Fibroblast of lung (primary cell): ENCODE results near the gene EML3. TPM values are rescaled to one million over a fixed set of nuclear protein-coding genes. Genes with fewer than 3 reads are reported as not detected.

Experiments
- polyA plus RNA-seq, 2 donors: library from polyadenylated mRNA; depleted of rRNA in 1 of 2; stranded (reverse) in 1 of 2; unstranded in 1 of 2; fragments of >200 nt; gene quantifications; 2 replicates each; pipeline ENCODE4 v1.2.1, GENCODE V29; 2011 to 2012; ENCODE audit warnings: missing spikeins in 1 of 2
- total RNA-seq: library from RNA; depleted of rRNA; stranded (reverse); fragments of >200 nt; gene quantifications from 2 replicates; pipeline ENCODE4 v1.2.1, GENCODE V29; 2014

EML3 gene
- total and polyA plus RNA-seq, 2 donors (not counting 1 experiment from before 2014, with no cell fraction given) = 20.5 to 22.6 TPM

Other genes starting within 250 kb of the EML3 start
- not detected in 2 replicates for gene SCGB1A1, start 193.7 kb downstream of the EML3 start, total RNA-seq
- not detected in 2 replicates for gene SCGB1A1, start 193.7 kb downstream of the EML3 start, polyA plus RNA-seq
- gene AHNAK, start 66.0 kb downstream of the EML3 start, total RNA-seq = 396 and 762 TPM in 2 replicates
- gene AHNAK, start 66.0 kb downstream of the EML3 start, polyA plus RNA-seq = 209 and 220 TPM in 2 replicates
- 1,405 and 1,825 TPM in 2 replicates for gene EEF1G, start 38.9 kb downstream of the EML3 start, total RNA-seq
- gene EEF1G, start 38.9 kb downstream of the EML3 start, polyA plus RNA-seq = 1,308 and 1,333 TPM in 2 replicates
- 6.9 and 7.8 TPM in 2 replicates for gene TUT1, start 21.3 kb downstream of the EML3 start, total RNA-seq
- 5.5 and 6.8 TPM in 2 replicates for gene TUT1, start 21.3 kb downstream of the EML3 start, polyA plus RNA-seq
- 117 and 124 TPM in 2 replicates for gene MTA2, start 10.9 kb downstream of the EML3 start, total RNA-seq
- 31.4 and 33.6 TPM in 2 replicates for gene MTA2, start 10.9 kb downstream of the EML3 start, polyA plus RNA-seq
- gene ROM1, start 482 bp upstream of the EML3 start, total RNA-seq = 8.5 and 9.9 TPM in 2 replicates
- 1.7 and 3.0 TPM in 2 replicates for gene ROM1, start 482 bp upstream of the EML3 start, polyA plus RNA-seq
- gene B3GAT3, start 9.2 kb upstream of the EML3 start, total RNA-seq = 29.1 and 30.8 TPM in 2 replicates
- gene B3GAT3, start 9.2 kb upstream of the EML3 start, polyA plus RNA-seq = 15.9 and 17.6 TPM in 2 replicates
- gene GANAB, start 33.8 kb upstream of the EML3 start, total RNA-seq = 167 and 279 TPM in 2 replicates
- 328 and 368 TPM in 2 replicates for gene GANAB, start 33.8 kb upstream of the EML3 start, polyA plus RNA-seq
- gene INTS5, start 40.5 kb upstream of the EML3 start, total RNA-seq = 16.4 and 16.7 TPM in 2 replicates
- 9.4 and 13.2 TPM in 2 replicates for gene INTS5, start 40.5 kb upstream of the EML3 start, polyA plus RNA-seq
- gene C11orf98, start 52.4 kb upstream of the EML3 start, total RNA-seq = 25.4 and 33.4 TPM in 2 replicates
- 38.2 and 64.8 TPM in 2 replicates for gene C11orf98, start 52.4 kb upstream of the EML3 start, polyA plus RNA-seq
- gene CSKMT, start 52.5 kb upstream of the EML3 start, total RNA-seq = 8.4 and 9.8 TPM in 2 replicates
- gene CSKMT, start 52.5 kb upstream of the EML3 start, polyA plus RNA-seq = 2.6 and 2.9 TPM in 2 replicates
- 12.1 and 14.0 TPM in 2 replicates for gene UQCC3, start 58.9 kb upstream of the EML3 start, total RNA-seq
- 4.7 and 7.3 TPM in 2 replicates for gene UQCC3, start 58.9 kb upstream of the EML3 start, polyA plus RNA-seq
- gene LBHD1, start 59.5 kb upstream of the EML3 start, total RNA-seq = 3.6 and 4.5 TPM in 2 replicates
- 3.1 and 3.4 TPM in 2 replicates for gene LBHD1, start 59.5 kb upstream of the EML3 start, polyA plus RNA-seq
- gene UBXN1, start 66.3 kb upstream of the EML3 start, total RNA-seq = 143 and 229 TPM in 2 replicates
- gene UBXN1, start 66.3 kb upstream of the EML3 start, polyA plus RNA-seq = 76.4 and 88.6 TPM in 2 replicates
- gene LRRN4CL, start 76.8 kb upstream of the EML3 start, total RNA-seq = 13.4 and 31.5 TPM in 2 replicates
- 7.9 and 12.7 TPM in 2 replicates for gene LRRN4CL, start 76.8 kb upstream of the EML3 start, polyA plus RNA-seq
- 37.8 and 62.1 TPM in 2 replicates for gene BSCL2, start 94.6 kb upstream of the EML3 start, total RNA-seq
- 35.5 and 54.0 TPM in 2 replicates for gene BSCL2, start 94.6 kb upstream of the EML3 start, polyA plus RNA-seq
- not detected in 2 replicates for gene GNG3, start 94.9 kb upstream of the EML3 start, total RNA-seq
- 0.07 TPM in 1 of 2 replicates, not detected in the other for gene GNG3, start 94.9 kb upstream of the EML3 start, polyA plus RNA-seq
- gene HNRNPUL2, start 114.7 kb upstream of the EML3 start, total RNA-seq = 9.2 and 14.5 TPM in 2 replicates
- gene HNRNPUL2, start 114.7 kb upstream of the EML3 start, polyA plus RNA-seq = 18.8 and 26.4 TPM in 2 replicates
- gene TTC9C, start 115.7 kb upstream of the EML3 start, total RNA-seq = 32.4 and 44.4 TPM in 2 replicates
- 26.1 and 27.3 TPM in 2 replicates for gene TTC9C, start 115.7 kb upstream of the EML3 start, polyA plus RNA-seq
- 13.4 and 14.4 TPM in 2 replicates for gene ZBTB3, start 141.4 kb upstream of the EML3 start, total RNA-seq
- gene ZBTB3, start 141.4 kb upstream of the EML3 start, polyA plus RNA-seq = 6.2 and 6.8 TPM in 2 replicates
- 68.8 and 80.6 TPM in 2 replicates for gene POLR2G, start 148.8 kb upstream of the EML3 start, total RNA-seq
- 216 and 228 TPM in 2 replicates for gene POLR2G, start 148.8 kb upstream of the EML3 start, polyA plus RNA-seq
- gene TAF6L, start 158.6 kb upstream of the EML3 start, total RNA-seq = 16.7 and 18.8 TPM in 2 replicates
- gene TAF6L, start 158.6 kb upstream of the EML3 start, polyA plus RNA-seq = 10.0 and 12.7 TPM in 2 replicates
- 27.5 and 41.9 TPM in 2 replicates for gene TMEM179B, start 174.6 kb upstream of the EML3 start, total RNA-seq
- 64.8 and 69.5 TPM in 2 replicates for gene TMEM179B, start 174.6 kb upstream of the EML3 start, polyA plus RNA-seq
- 11.7 and 16.4 TPM in 2 replicates for gene TMEM223, start 179.2 kb upstream of the EML3 start, total RNA-seq
- gene TMEM223, start 179.2 kb upstream of the EML3 start, polyA plus RNA-seq = 14.4 and 15.4 TPM in 2 replicates
- 14.9 and 17.2 TPM in 2 replicates for gene NXF1, start 192.7 kb upstream of the EML3 start, total RNA-seq
- 27.8 and 43.7 TPM in 2 replicates for gene NXF1, start 192.7 kb upstream of the EML3 start, polyA plus RNA-seq
- gene STX5, start 219.3 kb upstream of the EML3 start, total RNA-seq = 40.3 and 44.9 TPM in 2 replicates
- 48.7 and 48.9 TPM in 2 replicates for gene STX5, start 219.3 kb upstream of the EML3 start, polyA plus RNA-seq
- not detected in 2 replicates for gene TEX54, start 220.1 kb upstream of the EML3 start, total RNA-seq
- not detected in 2 replicates for gene TEX54, start 220.1 kb upstream of the EML3 start, polyA plus RNA-seq
- 85.3 and 86.9 TPM in 2 replicates for gene WDR74, start 226.8 kb upstream of the EML3 start, total RNA-seq
- 14.8 and 24.0 TPM in 2 replicates for gene WDR74, start 226.8 kb upstream of the EML3 start, polyA plus RNA-seq